ENCODE measurements around the gene CDKN1A.
A peak's percentile ranks its signal among the peaks of the same experiment; 100 is the strongest.
"Not testable (repeated sequence)": the region's sequence is repeated elsewhere in the genome, so short reads cannot be mapped to it uniquely, and the experiment has no call there.

Gene CDKN1A

GRCh38 chr6:36695414-36695813 is 16.9 kb downstream of the CDKN1A start:
- DNase-seq (ENCODE audit: low spot score) = peak; percentile 78

DNA sequence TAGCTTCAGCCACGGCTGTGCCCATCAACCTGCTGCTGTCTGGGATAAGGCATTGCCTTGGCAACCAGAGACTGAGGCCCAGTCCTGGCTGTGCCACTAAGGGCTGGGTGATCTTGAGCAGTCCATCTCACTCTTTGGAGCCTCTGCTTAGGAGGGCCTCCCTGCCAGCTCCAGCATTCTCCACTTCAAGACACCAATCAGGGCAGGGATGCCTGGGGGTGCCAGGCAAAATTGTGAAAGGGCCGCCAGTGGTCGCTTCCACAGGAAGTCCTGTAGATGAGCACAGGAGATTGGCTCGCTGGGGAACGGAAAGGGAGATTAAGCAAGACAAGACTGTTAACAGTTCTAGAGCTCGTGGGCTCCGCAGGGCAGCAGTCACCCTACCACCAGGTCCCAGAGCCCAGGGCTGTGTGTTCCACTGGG is 19.0 kb downstream of the CDKN1A start, which contains the start of gene RAB44:
Gene RAB44, plus strand, starts transcription at position 346 of the 423 bp plus-strand sequence. CDS start 6,410 bp downstream, outside the sequence.
- no peak for DNase-seq (ENCODE audit: low spot score)

DNA sequence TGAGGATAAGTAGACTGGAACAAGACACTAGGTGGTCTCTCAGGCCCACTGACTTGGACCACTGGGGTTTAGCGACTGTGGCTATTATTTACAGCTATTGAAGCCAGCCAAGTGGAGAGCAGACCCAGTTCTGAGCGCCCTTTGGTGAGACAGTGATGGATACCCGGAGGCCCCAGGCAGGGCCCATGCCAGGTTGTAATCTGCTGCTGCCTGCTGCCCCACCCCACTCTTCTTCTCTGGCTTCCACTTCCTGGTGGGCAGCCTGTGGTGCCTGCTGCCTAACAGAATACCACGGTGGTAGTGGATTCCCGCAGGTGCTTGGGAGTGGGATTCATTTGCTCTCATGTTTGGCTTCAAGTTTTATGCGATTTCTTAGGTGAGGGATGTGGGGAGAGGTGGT is 19.7 kb downstream of the CDKN1A start:
- DNase-seq (ENCODE audit: low spot score) = no peak

GRCh38 chr6:36698871-36699271 is 20.4 kb downstream of the CDKN1A start:
- no peak for DNase-seq (ENCODE audit: low spot score)

- DNase-seq (ENCODE audit: low spot score) = no peak
Measured at GRCh38 chr6:36699348-36699747, 20.8 kb downstream of the CDKN1A start.

DNA sequence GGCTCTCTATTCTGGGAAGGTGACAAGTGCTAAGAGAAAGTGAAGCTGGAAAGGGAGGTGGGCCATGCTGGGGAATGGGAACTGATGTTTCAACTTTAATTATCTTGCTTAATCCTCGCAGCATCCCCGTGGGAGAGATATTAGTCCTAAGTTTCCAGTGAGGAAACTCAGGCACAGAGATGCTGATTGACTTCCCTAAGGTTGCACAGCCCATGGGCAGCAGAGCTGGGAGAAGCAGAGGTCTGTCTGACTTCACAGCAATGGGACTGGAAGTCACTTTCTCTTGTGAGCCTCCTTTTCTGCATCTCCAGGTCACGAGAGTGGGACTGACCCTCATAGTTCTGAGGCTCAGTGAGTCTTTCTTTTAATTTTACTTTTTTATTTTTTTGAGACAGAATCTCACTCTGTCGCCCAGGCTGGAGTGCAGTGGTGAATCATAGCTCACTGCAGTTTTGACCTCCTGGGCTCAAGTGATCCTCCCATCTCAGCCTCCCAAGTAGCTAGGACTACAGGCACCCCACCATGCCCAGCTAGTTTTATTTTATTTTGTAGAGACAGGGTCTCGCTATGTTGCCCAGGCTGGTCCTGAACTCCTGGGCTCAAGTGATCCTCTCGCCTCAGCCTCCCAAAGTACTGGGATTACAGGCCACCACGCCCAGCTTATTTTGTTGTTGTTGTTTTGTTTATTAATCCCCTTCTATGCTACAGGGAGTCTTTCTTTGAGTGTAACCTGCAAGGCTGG is 21.7 kb downstream of the CDKN1A start:
- DNase-seq (ENCODE audit: low spot score) = no peak

GRCh38 chr6:36700831-36701230 is 22.3 kb downstream of the CDKN1A start:
- DNase-seq (ENCODE audit: low spot score) = no peak

DNA sequence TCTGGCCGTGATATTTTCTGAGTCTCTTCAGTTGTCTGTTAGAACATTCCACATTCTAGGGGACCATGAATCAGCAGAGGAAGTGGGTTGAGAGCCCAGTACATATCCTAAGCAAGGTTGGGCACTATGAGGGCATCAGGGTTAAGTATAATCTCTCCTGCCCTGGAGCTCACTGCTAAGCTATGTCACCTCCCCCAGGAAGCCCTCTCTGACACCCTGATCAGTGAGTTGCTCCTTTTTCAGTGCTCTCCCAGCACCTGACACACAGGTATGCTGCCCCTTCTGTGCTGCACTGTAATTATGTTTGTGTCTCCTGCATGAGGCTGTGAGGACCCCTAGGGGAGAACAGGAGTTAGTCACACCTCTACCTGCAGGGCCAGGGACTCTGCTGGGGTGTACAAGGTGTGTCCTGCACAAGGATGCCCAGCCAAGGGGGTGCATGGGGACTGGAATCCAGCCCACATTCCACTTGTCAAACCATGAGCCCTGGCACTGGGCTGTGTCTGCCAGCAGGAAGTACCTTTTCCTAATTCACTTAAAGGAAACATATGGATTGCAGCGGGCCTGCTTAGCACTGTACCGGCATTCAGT is 23.0 kb downstream of the CDKN1A start:
- no peak for DNase-seq (ENCODE audit: low spot score)

DNA sequence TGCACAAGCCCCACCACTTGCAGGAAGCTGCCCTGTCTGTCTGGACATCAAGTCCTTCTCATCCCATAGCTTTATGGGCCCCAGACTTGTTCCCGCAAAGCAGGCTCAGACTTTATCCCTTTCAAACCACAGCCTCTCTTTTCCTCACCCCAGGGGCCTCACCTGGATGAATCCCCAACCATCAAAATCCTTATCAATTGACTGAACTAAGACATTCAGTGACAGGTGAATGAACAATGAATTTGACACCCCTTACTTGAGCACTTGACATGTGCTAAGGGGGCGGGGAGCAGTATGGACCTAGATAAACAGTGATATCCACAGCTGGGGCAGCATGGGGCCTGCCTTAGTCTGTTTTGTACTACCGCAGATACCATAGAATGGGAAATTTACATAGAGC is 24.1 kb downstream of the CDKN1A start:
- no peak for DNase-seq (ENCODE audit: low spot score)

- DNase-seq (ENCODE audit: low spot score) = no peak
Measured at GRCh38 chr6:36703081-36703606, 24.6 kb downstream of the CDKN1A start.

GRCh38 chr6:36703982-36704381 is 25.5 kb downstream of the CDKN1A start:
- no peak for DNase-seq (ENCODE audit: low spot score)

GRCh38 chr6:36704961-36705577 is 26.6 kb downstream of the CDKN1A start:
- not testable (repeated sequence) for DNase-seq (ENCODE audit: low spot score)

DNA sequence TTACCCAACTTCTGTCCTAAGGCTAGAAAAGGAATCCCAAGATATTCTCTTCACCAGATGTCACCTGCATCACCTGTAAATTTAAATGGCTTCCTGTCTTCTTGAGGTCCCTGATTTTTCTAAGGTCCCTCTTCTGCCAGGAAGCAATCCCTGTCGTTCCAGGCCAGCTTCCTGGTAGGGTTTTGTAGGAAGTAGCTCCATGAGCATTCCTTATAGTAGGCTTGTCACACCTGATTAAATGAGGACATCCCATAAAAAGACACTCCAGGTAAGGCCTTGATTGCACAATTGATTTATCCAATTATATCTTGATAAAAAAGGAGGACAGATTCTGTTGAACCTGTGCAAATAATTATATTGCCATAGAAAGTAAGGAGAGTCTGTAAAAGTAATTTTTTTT is 27.8 kb downstream of the CDKN1A start:
- no peak for DNase-seq (ENCODE audit: low spot score)

GRCh38 chr6:36712816-36713215 is 34.3 kb downstream of the CDKN1A start:
- no peak for DNase-seq (ENCODE audit: low spot score)

DNA sequence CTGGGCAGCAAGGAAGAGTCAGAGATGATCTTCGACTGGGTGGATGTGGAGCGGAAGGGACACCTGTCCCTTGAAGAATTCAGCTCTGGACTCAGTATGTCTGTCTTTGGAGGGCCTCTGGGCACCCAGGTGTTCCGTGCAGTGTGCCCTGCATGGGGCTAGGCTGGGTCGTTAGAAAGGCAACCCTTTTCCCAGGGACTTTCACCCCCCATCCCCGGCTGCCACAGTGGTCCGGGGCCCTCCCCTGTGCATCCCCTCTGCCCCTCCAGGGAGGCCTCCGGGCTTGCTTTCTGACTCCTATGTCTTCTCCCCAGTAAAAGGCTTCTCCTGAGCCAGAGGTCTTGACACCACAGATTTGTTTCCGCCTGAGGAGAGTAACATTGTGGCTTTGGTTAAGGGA is 35.3 kb downstream of the CDKN1A start:
- DNase-seq (ENCODE audit: low spot score) = no peak

- DNase-seq (ENCODE audit: low spot score) = no peak
Measured at GRCh38 chr6:36714511-36714910, 36.0 kb downstream of the CDKN1A start.

DNA sequence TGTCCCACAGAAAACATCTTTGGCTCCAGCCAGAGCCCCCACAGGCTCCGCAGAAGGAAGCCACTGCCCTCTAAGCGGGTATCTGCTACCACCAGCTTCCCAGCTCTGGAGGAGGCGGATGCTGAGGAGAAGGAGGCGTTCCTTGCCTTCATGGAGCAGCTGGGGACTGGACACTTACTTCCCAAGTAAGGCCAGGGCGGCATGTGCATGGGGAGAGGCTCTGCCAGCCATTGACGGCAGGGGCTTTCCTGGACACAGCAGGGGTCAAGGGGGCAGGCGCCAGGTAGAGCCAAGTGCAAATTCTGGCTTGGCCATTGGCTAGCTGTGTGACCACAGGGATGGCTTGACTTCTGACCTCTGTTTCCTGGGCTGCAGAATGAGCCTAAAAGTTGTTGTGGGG is 37.0 kb downstream of the CDKN1A start:
- DNase-seq (ENCODE audit: low spot score) = no peak

- DNase-seq (ENCODE audit: low spot score) = no peak
Measured at GRCh38 chr6:36716476-36717093, 38.1 kb downstream of the CDKN1A start.

GRCh38 chr6:36717231-36717825 is 38.8 kb downstream of the CDKN1A start:
- DNase-seq (ENCODE audit: low spot score) = no peak

GRCh38 chr6:36717871-36718540 is 39.5 kb downstream of the CDKN1A start:
- no peak for DNase-seq (ENCODE audit: low spot score)

DNA sequence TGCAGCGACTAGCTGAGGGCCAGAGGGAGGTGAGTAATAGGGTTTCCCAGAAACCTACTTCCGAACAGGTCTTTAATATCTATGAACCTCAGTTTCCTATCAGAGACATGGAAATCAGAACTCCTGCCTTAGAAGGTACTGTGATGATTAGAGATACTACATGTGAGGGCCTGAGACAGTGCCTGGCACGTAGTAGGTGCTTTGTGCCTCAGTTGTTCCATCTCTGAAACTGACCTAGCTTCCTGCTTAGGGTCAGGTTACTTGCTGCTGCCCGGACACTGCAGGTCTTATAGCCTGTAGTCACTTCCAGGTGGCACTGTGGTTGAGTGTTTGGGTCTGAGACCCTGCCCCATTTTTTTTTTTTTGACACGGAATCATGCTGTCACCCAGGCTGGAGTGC is 40.0 kb downstream of the CDKN1A start:
- DNase-seq (ENCODE audit: low spot score) = no peak

DNA sequence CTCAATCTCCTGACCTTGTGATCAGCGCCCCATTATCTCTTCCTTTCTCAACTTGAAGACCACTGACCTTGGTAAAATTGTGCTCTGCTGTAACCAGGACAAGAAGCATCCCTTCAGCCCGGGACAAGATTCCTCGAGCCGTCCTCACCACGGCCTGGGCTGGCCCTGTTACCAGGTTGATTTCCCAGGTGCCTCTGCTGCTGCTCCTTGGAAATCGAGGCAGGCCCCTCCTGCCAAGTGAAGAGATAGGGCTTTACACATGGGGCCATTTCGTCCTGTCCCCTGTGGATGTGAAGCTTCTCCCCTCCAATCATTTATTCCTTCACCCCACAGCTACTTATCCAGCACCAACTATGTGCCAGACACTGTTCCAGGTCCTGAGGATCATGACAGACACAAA is 40.6 kb downstream of the CDKN1A start:
- no peak for DNase-seq (ENCODE audit: low spot score)
